ENCODE data around the gene THRB. TPM values are rescaled to one million over a fixed set of nuclear protein-coding genes. Genes with fewer than 3 reads are reported as not detected.
"Not testable (repeated sequence)": the region's sequence is repeated elsewhere in the genome, so short reads cannot be mapped to it uniquely, and the experiment has no call there.

THRB gene
- total and polyA plus RNA-seq, 12 donors: 3.8 to 32.8 (median 26.0) TPM

DNA sequence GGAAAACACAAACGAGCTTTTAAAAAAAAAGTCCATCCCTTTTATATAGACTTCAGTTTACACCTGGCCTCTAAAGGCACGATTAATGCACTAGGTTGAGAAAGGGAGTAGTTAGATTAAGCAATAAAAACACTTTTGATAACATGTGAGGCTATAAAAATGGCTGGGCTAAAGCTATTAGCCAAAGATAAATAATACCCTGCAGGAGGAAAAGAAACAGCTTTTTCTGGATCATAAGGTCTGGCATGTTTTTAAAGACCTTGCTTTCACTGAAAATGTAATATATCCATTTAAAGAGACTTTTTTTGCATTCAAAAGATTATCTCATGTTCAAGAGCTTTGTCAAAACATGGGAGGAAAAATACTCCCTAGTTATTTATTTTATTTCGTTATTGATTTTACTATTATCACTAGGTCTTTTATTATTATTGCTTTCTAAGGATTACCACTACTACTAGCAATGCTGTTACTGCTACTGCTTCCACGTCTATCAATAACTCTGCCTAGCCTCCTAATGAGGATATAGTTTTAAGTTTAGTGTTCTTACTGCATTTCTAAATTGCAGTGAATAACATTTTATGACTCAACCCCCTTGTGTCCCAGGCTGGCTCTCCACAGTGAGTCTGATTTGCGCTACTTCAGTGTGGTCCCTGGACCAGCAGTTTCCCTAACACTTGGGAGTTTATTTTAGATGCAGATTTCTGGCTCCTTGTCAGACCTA is 93.4 kb downstream of the THRB start:
- no peak overlapping the region for H3K4me3 ChIP-seq
- ATAC-seq (peak in 6 of 8 donors; percentile 51 to 68 (median 56)), DNase-seq (no peak)
- intact Hi-C loops (cut with DNase I): no loop called here
- TF ChIP-seq, protein P1, sequence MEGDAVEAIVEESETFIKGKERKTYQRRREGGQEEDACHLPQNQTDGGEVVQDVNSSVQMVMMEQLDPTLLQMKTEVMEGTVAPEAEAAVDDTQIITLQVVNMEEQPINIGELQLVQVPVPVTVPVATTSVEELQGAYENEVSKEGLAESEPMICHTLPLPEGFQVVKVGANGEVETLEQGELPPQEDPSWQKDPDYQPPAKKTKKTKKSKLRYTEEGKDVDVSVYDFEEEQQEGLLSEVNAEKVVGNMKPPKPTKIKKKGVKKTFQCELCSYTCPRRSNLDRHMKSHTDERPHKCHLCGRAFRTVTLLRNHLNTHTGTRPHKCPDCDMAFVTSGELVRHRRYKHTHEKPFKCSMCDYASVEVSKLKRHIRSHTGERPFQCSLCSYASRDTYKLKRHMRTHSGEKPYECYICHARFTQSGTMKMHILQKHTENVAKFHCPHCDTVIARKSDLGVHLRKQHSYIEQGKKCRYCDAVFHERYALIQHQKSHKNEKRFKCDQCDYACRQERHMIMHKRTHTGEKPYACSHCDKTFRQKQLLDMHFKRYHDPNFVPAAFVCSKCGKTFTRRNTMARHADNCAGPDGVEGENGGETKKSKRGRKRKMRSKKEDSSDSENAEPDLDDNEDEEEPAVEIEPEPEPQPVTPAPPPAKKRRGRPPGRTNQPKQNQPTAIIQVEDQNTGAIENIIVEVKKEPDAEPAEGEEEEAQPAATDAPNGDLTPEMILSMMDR (IDR thresholded peaks at IDR 0.05): no peak
- H3K4me1 ChIP-seq: peaks cover 0 to 25% (median 21%) of the 10 kb centered on the region in 9 donors
- 42 to 48% methylated on average over 5 of the region's 5 CpGs for WGBS, 2 donors
- peak overlapping the region in 2 of 10 donors; percentile 15 to 31 for H3K27ac ChIP-seq
- H3K36me3 ChIP-seq: no peaks in the 10 kb centered on the region
- peaks cover 0 to 14% (median 0%) of the 10 kb centered on the region in 11 donors for H3K9me3 ChIP-seq
- no peaks in the 10 kb centered on the region for H3K27me3 ChIP-seq

- Histone ChIP-seq H3K9me3 (peaks cover 0 to 14% (median 0%) of the 10 kb centered on the region in 11 donors), H3K36me3 (no peaks in the 10 kb centered on the region), H3K4me3 (no peak overlapping the region), H3K27ac (peak overlapping the region in 3 of 10 donors; percentile 3 to 47 (median 23)), H3K27me3 (no peaks in the 10 kb centered on the region), H3K4me1 (peaks cover 0 to 25% (median 21%) of the 10 kb centered on the region in 9 donors)
- 78 to 85% methylated on average over 4 of the region's 4 CpGs for WGBS, 2 donors
- DNase-seq (no peak), ATAC-seq (peak in 2 of 8 donors; percentile 44 to 48)
- intact Hi-C loops (cut with DNase I): no loop called here
- TF ChIP-seq, protein P1 (IDR thresholded peaks at IDR 0.05): no peak
Measured at GRCh38 chr3:24400450-24400849, 94.2 kb downstream of the THRB start.

DNA sequence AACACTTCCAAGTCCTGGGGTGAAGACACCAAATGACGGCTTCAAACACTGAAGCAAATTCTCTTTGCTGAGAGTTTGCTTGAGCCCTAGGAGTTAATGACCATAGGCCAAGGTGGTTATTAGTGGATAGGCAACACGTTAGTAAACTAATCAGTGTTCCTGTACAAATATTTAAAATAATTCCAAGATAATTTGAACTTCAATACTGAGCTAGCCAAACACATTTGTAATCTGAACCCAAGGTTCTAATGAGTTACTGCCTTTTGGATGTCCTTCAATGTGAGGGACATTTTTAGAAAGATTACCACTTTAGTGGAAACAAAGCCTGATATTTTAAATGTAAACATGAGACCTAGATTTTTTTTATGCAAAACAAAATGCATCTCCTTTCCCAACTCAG is 94.6 kb downstream of the THRB start:
- no peak for DNase-seq
- H3K27me3 ChIP-seq: no peaks in the 10 kb centered on the region
- H3K9me3 ChIP-seq: peaks cover 0 to 14% (median 0%) of the 10 kb centered on the region in 11 donors
- no peak overlapping the region for H3K4me3 ChIP-seq
- peak overlapping the region in 2 of 10 donors; percentile 23 to 47 for H3K27ac ChIP-seq
- ATAC-seq: peak in 1 of 8 donors; percentile 37
- intact Hi-C loops (cut with DNase I): no loop called here
- H3K4me1 ChIP-seq: peaks cover 0 to 25% (median 21%) of the 10 kb centered on the region in 9 donors
- TF ChIP-seq, protein P1 (IDR thresholded peaks at IDR 0.05): no peak
- WGBS, 2 donors: 49 to 70% methylated on average over 2 of the region's 2 CpGs
- H3K36me3 ChIP-seq: no peaks in the 10 kb centered on the region

GRCh38 chr3:24399614-24400013 is 95.0 kb downstream of the THRB start:
- WGBS, 2 donors: 91% methylated on average over 3 of the region's 3 CpGs
- Histone ChIP-seq H3K4me3 (no peak overlapping the region), H3K27me3 (no peaks in the 10 kb centered on the region), H3K36me3 (no peaks in the 10 kb centered on the region), H3K4me1 (peaks cover 0 to 28% (median 22%) of the 10 kb centered on the region in 9 donors), H3K9me3 (peaks cover 0 to 11% (median 0%) of the 10 kb centered on the region in 11 donors), H3K27ac (peak overlapping the region in 2 of 10 donors; percentile 23 to 47)
- DNase-seq: no peak
- ATAC-seq: no peak
- intact Hi-C loops (cut with DNase I): no loop called here
- TF ChIP-seq, protein P1 (IDR thresholded peaks at IDR 0.05): no peak

- H3K36me3 ChIP-seq; H3K27me3 ChIP-seq; H3K4me3 ChIP-seq; intact Hi-C loops (cut with DNase I); H3K27ac ChIP-seq; H3K9me3 ChIP-seq; DNase-seq; ATAC-seq: not testable (repeated sequence)
- 93 to 96% methylated on average over 4 to 5 of the region's 5 CpGs for WGBS, 2 donors
- H3K4me1 ChIP-seq: peaks cover 0 to 31% (median 22%) of the 10 kb centered on the region in 9 donors
Measured at GRCh38 chr3:24398712-24399111, 95.9 kb downstream of the THRB start.
